ENCODE results near the gene PTGIS.
"Not testable (repeated sequence)": the region's sequence is repeated elsewhere in the genome, so short reads cannot be mapped to it uniquely, and the experiment has no call there.

PTGIS gene

GRCh38 chr20:49567421-49568277, at the start of gene PTGIS:
Gene PTGIS, minus strand, starts transcription at chr20:49568137. Its CDS starts 21 bp downstream, at chr20:49568116.
- peak; percentile 5 for DNase-seq

GRCh38 chr20:49617394-49617793, 49.5 kb upstream of the PTGIS start:
- not testable (repeated sequence) for DNase-seq

- DNase-seq = no peak
Observed at GRCh38 chr20:49616154-49617007, 48.4 kb upstream of the PTGIS start.

- DNase-seq = no peak
Observed at GRCh38 chr20:49615401-49616153, 47.6 kb upstream of the PTGIS start.

GRCh38 chr20:49615051-49615400, 47.1 kb upstream of the PTGIS start:
- DNase-seq = not testable (repeated sequence)

GRCh38 chr20:49614338-49615050, 46.6 kb upstream of the PTGIS start:
- DNase-seq = no peak

GRCh38 chr20:49612127-49612738, 44.3 kb upstream of the PTGIS start:
- DNase-seq = no peak

- DNase-seq = not testable (repeated sequence)
Observed at GRCh38 chr20:49611539-49612126, 43.7 kb upstream of the PTGIS start.

GRCh38 chr20:49610691-49611538, 43.0 kb upstream of the PTGIS start:
- peak; percentile 51 for DNase-seq

- peak; percentile 42 for DNase-seq
Observed at GRCh38 chr20:49608752-49609670, 41.1 kb upstream of the PTGIS start.

- no peak for DNase-seq
Observed at GRCh38 chr20:49607568-49607967, 39.6 kb upstream of the PTGIS start.

GRCh38 chr20:49603209-49603627, 35.3 kb upstream of the PTGIS start:
- DNase-seq = no peak

- no peak for DNase-seq
Observed at GRCh38 chr20:49602345-49603208, 34.6 kb upstream of the PTGIS start.

- DNase-seq = no peak
Observed at GRCh38 chr20:49601153-49601924, 33.4 kb upstream of the PTGIS start.

- no peak for DNase-seq
Observed at GRCh38 chr20:49599746-49600113, 31.8 kb upstream of the PTGIS start.

GRCh38 chr20:49597825-49598395, 30.0 kb upstream of the PTGIS start:
- no peak for DNase-seq
